GM12872 (cell line): ENCODE results near the gene OGFOD3.

Experiments used
- TF ChIP-seq, protein P1 (sequence below): IDR thresholded peaks from 3 replicates; pipeline ENCODE4 v1.5.1; 2011; ENCODE audit warnings: low read depth, mild to moderate bottlenecking, low read length, moderate library complexity; ENCODE audit not compliant: insufficient read depth

The OGFOD3 gene

DNA sequence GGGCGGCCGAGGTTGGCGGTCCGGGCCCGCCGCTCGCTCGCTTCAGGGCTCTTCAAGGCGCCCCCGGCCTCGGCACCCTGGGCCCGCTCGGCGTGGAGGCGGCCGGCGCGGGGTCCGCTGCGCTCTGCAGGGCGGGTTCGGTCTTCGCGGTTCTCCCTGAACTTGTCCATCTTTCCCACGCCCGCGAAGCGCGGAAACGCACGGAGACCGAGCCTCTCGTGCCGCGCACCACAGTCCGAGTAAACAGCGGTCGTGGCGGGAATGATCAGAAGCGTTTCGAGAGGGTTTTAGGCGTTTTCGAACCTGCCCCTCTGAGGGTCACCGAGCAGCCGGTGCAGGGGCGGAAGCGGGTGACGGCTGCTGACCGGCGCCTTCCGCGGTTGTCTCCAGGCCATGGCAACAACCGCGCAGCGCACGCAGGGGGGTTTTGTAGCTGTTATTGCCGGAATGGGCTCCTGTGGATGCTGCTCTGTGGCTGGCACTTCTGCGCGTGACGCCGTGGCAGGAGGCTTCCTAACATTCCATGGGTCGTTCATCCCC lies 40.6 kb upstream of the OGFOD3 start:
- TF ChIP-seq, protein P1, sequence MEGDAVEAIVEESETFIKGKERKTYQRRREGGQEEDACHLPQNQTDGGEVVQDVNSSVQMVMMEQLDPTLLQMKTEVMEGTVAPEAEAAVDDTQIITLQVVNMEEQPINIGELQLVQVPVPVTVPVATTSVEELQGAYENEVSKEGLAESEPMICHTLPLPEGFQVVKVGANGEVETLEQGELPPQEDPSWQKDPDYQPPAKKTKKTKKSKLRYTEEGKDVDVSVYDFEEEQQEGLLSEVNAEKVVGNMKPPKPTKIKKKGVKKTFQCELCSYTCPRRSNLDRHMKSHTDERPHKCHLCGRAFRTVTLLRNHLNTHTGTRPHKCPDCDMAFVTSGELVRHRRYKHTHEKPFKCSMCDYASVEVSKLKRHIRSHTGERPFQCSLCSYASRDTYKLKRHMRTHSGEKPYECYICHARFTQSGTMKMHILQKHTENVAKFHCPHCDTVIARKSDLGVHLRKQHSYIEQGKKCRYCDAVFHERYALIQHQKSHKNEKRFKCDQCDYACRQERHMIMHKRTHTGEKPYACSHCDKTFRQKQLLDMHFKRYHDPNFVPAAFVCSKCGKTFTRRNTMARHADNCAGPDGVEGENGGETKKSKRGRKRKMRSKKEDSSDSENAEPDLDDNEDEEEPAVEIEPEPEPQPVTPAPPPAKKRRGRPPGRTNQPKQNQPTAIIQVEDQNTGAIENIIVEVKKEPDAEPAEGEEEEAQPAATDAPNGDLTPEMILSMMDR, result no peak

DNA sequence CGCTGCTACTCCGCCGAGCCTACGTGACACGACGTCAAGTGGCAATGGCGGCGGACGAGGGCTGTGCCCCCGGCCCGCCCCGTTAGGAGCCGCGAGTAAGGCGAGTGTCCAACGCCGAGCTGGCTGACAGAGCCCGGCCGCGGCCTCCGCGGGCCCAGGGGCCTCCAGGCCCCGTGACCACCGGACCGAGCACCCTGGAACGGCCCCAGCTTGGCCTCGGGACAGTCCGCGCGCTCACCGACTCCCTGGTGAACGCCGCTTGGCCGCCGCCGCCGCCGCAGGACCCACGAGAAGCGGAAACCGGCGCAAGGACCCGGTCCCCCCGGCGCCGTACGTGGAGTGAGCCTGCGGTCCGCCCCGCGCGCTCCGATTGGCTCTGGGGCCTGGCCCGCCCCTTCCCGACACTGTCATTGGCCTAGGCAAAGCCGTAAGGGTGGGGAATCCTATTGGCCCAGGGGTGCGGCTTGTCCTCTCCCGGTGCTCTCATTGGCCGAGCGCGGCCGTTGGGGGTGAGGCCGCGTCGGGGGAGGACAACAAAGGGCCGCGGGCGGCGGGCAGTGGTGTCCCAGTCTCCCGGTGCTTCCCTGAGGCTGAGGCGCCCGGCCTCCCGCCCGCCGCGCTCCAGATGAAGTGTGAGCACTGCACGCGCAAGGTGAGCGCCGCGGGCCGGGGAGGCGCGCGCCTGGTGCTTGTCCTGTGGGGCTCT lies 39.9 kb upstream of the OGFOD3 start, which contains the start of gene NARF:
TSS of gene NARF (plus strand) at position 563 of the 706 bp plus-strand sequence. CDS start at position 626, 63 bp downstream.
- TF ChIP-seq, protein P1, result no peak

DNA sequence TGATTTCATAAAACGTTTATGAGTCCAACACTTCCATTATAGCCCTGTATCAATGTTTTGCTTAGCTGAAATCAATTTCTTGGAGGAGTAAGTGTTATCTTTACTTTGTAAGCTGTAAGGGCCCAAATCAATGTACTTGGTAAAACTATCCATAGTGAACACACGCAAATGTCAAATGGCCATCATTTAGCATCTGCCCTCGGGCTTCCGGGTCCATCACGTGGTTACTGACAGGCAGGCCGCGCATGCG lies 39.5 kb upstream of the OGFOD3 start:
- TF ChIP-seq, protein P1, result no peak

DNA sequence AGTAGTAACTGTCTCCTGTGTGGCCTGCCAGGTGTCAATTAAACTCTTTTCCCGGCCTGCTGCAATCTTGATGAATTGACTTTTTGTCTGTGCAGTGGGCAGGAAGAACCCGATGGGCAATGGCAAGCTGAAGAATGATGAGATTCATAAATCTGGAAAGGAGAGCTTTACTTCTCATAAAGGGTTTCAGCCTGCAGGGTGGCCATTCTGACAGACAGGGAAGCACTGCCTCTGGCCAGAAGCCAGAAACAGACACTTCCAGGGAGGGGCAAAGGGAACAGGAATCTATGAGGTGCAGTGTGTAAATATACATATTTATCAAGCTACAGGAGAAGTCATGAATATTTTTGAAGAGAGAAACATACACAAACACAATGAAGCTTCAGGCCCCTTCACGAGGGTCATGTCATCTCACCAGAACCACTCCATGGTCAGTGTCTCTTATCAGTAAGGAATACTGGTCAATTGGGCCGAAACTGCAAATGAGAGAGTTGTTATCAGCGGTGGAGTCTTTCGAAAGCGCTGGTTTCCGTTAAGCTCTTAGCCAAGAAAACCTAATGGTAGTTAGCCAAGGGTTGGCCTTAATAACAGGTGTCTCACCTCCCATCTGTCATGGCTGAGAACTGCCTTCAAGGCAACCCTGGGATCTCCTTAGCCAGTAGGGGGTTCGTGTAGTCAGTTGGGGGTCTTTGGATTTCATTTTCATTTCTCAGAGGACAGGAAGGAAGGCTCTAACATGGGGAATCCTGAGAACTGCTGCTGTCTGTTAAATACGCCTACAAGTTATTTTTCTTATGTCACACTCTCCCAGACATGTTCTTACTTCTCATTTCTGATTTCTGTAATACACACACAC lies 38.9 kb upstream of the OGFOD3 start:
- TF ChIP-seq, protein P1, result no peak

DNA sequence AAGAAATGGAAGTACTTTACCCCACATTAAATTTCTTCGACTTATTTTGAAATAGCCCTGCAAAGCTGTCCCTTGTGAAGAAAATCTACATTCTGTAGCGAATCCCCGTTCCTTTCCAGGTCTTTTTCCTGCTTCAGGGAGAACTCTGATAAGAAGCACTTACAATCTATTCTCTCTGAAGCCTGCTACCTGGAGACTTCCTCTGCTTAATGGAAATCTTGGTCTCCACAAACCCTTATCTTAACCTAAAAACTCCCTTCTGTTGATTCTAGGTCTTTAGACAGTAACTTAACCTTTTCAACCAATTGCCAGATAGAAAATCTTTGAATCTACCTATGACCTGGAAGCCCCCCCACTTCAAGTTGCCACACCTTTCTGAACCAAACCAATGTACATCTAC lies 33.8 kb upstream of the OGFOD3 start:
- TF ChIP-seq, protein P1, result no peak

DNA sequence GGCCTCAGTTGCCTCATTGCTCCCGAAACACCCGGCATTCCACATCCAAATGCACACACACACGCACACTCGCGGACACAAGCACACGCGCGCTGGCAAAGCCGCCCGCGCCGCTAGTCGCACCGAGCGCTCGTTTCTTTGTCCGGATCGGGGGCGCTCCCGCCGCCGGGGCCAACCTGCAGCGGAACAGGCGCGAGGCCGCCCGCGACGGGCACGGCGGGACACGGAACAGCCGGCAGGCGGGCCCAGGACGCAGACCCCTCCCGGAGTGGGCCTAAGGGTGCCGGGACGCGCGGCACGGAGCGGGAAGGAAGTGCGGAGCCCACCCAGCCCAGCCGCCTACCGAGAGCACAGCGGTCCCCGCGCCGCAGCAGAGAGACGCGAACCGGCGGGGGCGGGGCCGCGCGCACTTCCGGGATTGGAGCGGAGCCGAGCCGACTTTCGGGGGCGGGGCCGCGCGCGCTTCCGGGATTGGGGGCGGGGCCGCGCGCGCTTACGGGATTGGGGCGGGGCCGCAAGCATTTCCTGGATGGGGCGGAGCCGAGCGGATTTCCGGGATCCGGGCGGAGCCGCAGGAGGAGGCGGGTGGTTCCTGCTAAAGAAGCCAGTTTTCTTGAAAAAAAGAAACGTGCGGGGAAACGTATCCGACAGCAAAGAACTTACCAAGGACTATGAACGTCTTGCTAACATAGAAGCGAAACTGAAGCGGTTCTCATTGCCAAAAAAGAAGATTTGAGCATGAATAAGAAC lies 32.1 kb upstream of the OGFOD3 start, which contains the start of gene CYBC1:
TSS of gene CYBC1 (minus strand) at position 396 of the 750 bp plus-strand sequence. CDS start 1,498 bp downstream, outside the sequence.
- TF ChIP-seq, protein P1, result no peak

DNA sequence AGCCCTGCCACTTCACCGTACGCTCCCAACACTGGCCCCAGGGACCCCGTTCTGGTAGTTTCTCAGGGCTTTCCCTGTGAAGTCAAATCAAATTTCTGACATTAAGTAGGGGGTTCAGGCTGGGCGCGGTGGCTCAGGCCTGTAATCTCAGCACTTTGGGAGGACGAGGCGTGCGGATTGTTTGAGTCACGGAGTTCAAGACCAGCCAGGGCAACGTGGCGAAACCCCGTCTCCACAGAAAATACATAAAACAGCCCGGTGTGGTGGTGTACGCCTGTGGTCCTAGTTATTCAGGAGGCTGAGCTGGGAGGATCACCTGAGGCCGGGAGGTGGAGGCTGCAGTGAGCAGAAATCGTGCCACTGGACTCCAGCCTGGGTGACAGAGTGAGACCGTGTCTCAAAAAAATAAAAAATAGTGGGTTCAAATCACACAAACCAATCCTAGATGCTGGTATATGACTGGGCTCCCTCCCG lies 31.5 kb upstream of the OGFOD3 start:
- TF ChIP-seq, protein P1, result no peak
